COLO668 (cell line): ENCODE data around the gene EXOC3L1.

Experiments
- DNase-seq: peaks from one replicate; lab custom pipeline; 2025; ENCODE audit not compliant: unreplicated experiment; lab: John Stamatoyannopoulos, UW

The EXOC3L1 gene

GRCh38 chr16:67199011-67199807 is 9.3 kb upstream of the EXOC3L1 start, which contains the start of gene ELMO3:
Gene ELMO3 (plus strand): TSS chr16:67199131. CDS start chr16:67199327, 196 bp downstream.
- DNase-seq, result peak; percentile 71

- peak; percentile 40 for DNase-seq
Observed at GRCh38 chr16:67198238-67198734, 8.3 kb upstream of the EXOC3L1 start.

DNA sequence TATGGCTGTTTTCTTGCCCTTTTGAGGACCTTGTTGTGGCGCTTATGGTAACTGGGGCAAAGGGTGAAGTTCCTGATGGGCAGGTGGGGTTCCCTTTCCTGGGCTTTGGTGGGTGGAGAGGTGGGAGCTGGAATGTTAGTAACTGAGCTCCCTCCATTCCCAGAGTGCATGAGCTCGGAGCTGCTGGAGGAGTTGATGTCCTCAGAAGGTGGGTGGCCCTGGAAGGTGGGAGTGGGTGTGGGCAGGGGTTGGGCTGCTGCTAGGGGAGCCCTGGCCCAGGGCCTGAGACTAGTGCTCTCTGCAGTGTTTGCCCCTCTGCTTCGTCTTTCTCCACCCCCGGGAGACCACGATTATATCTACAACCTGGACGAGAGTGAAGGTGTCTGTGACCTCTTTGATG is 7.8 kb upstream of the EXOC3L1 start:
- no peak for DNase-seq

- no peak for DNase-seq
Observed at GRCh38 chr16:67196881-67197280, 6.9 kb upstream of the EXOC3L1 start.

GRCh38 chr16:67195676-67196075 is 5.7 kb upstream of the EXOC3L1 start:
- no peak for DNase-seq

DNA sequence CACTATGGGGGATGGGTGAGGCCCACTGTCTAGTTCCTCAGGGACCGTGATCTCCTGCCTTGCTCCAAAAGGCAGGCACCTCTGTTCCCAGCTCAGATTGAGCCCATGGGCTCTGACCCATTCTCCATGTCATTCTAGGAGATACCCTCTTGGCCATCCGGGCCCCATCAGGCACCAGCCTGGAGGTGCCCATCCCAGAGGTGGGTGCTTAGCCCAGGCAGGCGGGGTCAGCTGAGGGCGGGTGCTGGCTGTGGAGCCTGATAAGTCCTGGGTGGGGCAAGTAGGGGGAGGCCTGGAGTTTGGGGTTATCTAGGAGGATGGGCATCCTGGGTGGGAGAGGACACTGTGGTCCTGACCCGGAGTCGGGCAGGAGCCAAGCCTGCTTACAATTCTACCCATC is 4.3 kb upstream of the EXOC3L1 start:
- DNase-seq, result no peak

DNA sequence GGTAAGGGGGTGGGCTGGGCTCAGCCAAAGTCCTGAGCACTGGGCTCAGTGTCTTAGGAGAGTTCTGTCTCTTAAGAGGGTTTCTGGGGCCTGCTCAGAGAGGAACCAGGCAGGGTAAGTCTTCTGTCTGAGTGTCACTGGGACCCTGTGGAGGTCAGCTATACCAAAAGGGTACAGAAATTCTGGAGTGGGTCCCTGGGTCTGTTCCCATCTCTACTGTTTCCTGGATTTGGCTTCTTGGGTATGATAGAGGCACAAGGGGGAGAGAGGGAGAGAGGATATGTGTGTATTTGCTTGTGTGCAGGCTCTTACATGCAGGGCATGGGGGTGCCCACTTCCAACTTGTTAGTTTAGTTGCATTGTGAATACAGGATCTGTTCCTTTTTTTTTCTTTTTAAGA is 3.6 kb upstream of the EXOC3L1 start:
- DNase-seq, result no peak

DNA sequence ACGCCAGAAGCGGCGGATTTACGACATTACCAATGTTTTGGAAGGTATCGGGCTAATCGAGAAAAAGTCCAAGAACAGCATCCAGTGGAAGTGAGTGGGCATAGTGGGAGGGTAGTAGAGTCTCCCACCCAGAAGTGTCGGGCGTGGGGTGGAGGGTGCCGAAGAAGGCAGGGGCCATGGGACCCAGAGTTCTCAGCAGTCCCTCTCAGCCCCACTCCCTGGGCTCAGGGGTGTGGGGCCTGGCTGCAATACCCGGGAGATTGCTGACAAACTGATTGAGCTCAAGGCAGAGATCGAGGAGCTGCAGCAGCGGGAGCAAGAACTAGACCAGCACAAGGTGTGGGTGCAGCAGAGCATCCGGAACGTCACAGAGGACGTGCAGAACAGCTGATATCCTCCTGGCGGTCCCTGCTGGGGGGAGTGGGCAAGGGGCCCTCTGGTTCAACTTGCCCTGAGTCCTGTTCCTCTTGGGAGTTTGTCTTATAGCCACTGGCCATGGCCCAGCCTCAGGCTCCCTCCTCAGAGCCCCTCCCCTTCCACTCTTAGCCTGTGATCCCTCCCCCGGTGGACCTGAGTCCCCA is 2.9 kb upstream of the EXOC3L1 start:
- DNase-seq, result no peak

GRCh38 chr16:67191995-67192681 is 2.2 kb upstream of the EXOC3L1 start, which contains the start of gene E2F4:
Gene E2F4 (plus strand): TSS chr16:67192155. CDS start chr16:67192228, 73 bp downstream.
- peak; percentile 96 for DNase-seq

DNA sequence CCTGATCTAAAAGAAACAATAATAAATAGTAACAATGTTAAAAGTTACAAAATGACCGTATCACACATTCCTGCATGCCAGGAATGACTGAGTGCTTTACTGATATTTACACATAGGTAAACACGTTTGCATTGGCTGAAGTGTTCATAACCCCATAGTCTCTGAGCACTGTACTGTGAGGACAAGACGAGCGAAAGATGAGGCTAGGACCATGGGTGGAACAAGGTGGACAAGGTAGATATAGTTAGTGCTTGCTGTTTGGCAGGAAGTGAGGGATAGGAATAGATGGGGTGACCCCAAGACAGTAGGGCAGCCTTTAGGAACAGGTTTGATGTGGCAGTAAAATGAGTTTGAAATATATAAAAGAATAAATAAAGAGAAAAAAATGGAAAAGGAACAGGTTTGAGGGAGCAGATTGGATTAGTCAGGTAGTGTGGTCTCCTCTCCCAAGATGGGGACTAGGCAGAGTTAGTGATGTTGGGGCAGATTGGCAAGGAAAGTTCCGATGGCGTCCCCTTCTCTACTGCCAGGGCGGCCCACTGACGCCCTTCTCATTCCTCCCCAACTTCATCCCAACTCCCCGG is 1.6 kb upstream of the EXOC3L1 start:
- DNase-seq, result no peak

DNA sequence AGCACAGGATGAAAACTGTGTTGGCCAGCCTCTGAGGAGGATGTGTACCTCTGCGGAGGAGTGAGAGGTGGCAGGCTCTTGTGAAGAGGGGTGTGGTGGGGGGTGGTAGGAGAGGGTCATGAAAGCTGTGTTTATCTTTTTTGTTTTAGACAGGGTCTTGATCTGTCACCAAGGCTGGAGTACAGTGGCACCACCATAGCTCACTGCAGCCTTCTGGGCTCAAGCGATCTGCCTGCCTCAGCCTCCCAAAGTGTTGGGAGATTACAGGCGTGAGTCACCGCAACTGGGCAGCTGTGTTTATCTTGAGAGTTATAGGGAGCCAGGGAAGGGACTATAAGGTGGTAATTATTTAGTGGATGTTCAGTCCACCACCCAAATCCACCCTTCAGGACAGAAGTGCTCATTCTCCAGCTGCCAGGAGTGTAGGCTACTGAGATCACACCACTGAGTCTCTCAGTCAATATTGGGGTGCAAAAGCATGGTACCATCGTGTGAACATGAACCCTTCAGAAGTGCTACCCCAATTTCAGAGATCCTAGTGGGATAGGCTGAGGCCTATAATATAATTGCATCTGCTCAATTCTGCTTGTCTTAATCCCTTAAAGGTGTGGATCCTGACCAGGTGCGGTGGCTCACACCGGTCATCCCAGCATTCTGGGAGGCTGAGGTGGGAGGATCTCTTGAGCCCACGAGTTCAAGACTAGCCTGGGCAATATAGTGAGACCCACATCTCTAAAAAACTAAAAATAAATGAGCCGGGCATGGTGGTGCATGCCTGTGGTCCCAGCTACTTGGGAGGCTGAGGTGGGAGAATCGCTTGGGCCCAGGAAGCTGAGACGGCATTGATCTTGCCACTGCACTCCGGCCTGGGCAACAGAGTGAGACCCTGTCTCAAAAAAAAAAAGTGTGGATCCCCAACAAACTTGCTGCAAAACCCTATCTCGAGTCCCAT is 788 bp upstream of the EXOC3L1 start:
- peak; percentile 56 for DNase-seq

DNA sequence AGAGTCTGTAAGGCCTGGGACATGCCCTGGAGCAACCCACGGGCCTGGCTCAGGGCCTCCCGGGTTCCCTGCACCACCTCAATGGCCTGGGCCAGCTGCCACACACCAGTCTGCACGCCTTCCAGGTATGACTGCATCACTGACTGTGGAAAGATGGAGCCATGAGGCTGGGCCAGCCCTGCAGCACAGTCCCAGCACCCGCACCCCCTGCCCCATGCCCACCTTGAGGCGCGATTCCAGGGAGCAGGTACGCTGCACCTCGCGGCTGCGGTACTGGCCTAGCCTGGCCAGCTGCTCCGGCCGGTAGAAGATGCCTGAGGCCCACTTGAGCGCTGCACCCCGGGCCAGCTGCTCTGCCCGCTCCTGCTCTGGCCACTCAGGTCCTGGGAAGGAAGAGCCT is 1.1 kb downstream of the EXOC3L1 start:
- no peak for DNase-seq

GRCh38 chr16:67188323-67188722 is 1.6 kb downstream of the EXOC3L1 start:
- no peak for DNase-seq

GRCh38 chr16:67187175-67187890 is 2.6 kb downstream of the EXOC3L1 start:
- DNase-seq, result no peak

- DNase-seq, result no peak
Observed at GRCh38 chr16:67186550-67186950, 3.4 kb downstream of the EXOC3L1 start.

GRCh38 chr16:67185651-67186134 is 4.2 kb downstream of the EXOC3L1 start:
- DNase-seq, result no peak

DNA sequence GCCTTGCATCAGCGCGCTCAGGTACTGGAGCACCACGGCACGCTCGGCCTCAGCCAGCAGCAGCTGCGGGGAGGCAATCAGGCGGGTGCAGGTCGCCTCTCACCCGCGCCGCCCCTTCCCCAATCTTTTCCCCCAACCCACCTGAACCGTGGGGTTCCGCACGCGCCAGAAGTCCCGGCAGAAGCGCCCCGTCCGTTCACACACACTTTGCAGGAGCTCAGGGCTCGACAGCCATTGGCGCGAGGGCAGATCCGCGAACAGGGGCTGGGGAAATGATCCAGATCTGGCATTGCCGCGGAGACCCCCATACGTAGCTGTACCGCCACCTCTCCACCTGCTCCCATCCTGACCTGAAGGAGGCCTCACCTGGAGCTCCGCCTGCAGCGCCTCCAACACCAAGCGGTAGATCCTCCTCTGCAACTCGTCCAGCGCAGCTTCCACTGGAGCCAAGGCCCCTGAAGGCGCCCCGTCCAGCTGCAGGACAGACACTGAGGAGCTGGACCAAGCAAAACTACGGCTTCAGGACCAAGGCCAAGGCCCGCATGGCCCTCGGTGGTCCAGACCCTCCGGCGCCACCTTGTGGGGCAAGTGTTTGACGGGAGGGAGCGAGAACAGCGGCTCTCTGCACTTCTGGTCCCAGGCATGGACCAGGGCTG is 4.8 kb downstream of the EXOC3L1 start:
- DNase-seq, result peak; percentile 91

DNA sequence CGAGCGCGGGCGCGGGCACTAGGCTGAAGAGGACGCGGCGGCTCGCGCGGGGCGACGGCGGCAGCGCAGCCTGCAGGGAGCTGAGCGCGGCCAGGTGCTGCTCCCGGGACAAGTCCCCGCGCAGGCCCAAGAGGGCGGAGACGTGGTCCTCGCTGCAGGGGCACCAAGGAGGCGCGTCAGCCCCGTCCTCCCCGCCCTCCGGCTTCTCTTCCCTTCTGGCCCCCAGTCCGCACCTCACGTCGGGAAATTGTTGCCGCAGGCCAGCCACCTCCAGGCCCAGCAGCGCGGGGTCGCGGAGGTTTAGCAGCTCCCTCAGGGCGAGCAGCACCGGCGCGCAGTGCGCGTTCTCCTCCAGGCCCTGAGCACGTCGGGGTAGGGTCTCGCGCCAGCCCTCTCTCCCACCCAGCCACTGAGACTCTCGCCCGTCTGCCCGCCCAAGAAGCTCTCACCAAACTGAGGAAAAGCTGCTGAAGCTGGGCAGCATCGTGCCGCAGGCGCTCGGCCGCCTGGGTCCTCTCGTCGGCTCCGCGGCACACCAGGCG is 5.4 kb downstream of the EXOC3L1 start:
- DNase-seq, result peak; percentile 77
